ENCODE results near the gene GAP43.

DNA sequence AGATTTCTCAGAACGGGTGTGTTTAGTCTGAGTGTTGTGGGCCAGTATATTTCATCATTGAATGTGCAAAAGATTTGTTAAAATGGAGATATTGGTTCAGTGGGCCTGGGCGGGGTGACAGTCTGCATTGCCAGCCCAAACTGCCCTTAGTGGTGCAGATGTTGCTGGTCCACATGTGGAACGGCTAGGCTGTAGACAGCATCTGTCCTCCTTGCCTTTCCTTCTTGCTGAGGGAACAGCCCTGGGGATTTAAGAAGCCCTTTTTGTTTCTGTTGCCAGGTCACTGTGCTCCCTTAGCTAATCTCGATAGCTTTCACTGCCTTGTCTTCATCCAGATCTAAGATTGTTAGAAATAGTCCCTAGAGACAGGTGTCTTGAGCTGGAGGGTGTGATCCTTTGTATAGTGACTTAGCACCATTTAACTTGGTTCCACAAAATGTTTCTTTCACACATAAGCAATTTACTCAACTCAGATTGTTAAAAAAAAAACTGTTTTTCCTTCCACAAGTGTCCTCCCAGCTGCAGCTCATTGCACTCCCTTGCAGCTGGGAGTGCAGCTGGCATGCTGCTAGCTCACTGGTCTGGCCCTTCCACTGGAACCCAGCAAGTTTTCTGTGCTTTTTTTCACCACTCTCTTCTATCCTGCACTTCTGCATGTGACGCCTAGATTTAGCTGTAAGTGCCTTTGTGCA, 37.5 kb downstream of the GAP43 start:
- TF ChIP-seq FOS (IDR thresholded peaks at IDR 0.05; ENCODE audit: low read depth, low read length) = no peak
- TF ChIP-seq, protein P1, sequence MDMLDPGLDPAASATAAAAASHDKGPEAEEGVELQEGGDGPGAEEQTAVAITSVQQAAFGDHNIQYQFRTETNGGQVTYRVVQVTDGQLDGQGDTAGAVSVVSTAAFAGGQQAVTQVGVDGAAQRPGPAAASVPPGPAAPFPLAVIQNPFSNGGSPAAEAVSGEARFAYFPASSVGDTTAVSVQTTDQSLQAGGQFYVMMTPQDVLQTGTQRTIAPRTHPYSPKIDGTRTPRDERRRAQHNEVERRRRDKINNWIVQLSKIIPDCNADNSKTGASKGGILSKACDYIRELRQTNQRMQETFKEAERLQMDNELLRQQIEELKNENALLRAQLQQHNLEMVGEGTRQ (IDR thresholded peaks at IDR 0.05; ENCODE audit: low read depth, low read length) = no peak
- TF ChIP-seq, protein P2, sequence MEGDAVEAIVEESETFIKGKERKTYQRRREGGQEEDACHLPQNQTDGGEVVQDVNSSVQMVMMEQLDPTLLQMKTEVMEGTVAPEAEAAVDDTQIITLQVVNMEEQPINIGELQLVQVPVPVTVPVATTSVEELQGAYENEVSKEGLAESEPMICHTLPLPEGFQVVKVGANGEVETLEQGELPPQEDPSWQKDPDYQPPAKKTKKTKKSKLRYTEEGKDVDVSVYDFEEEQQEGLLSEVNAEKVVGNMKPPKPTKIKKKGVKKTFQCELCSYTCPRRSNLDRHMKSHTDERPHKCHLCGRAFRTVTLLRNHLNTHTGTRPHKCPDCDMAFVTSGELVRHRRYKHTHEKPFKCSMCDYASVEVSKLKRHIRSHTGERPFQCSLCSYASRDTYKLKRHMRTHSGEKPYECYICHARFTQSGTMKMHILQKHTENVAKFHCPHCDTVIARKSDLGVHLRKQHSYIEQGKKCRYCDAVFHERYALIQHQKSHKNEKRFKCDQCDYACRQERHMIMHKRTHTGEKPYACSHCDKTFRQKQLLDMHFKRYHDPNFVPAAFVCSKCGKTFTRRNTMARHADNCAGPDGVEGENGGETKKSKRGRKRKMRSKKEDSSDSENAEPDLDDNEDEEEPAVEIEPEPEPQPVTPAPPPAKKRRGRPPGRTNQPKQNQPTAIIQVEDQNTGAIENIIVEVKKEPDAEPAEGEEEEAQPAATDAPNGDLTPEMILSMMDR (conservative IDR thresholded peaks at IDR 0.05; ENCODE audit: low read depth, low read length) = no peak
- TF ChIP-seq MAFK (IDR thresholded peaks at IDR 0.05; ENCODE audit: low read depth, low read length) = no peak
- TF ChIP-seq BHLHE40 (IDR thresholded peaks at IDR 0.05; ENCODE audit: low read depth, low read length) = no peak
- TF ChIP-seq MAZ (IDR thresholded peaks at IDR 0.05; ENCODE audit: borderline replicate concordance, low read depth, low read length) = no peak
- no peak for TF ChIP-seq POLR2A (IDR thresholded peaks at IDR 0.05; ENCODE audit: low read depth, low read length)
- TF ChIP-seq SMC3 (IDR thresholded peaks at IDR 0.05; ENCODE audit: low read depth, low read length) = no peak
- TF ChIP-seq RAD21 (IDR thresholded peaks at IDR 0.05; ENCODE audit: low read length) = no peak
- no peak for TF ChIP-seq CEBPB (IDR thresholded peaks at IDR 0.05; ENCODE audit: low read depth, low read length)
- TF ChIP-seq RCOR1 (IDR thresholded peaks at IDR 0.05; ENCODE audit: insufficient replicate concordance, low read length) = no peak
- TF ChIP-seq RFX5 (IDR thresholded peaks at IDR 0.05; ENCODE audit: low read depth, low read length) = no peak
- TF ChIP-seq NFE2L2 (IDR thresholded peaks at IDR 0.05; ENCODE audit: low read depth, low read length) = no peak
